Stimulated activated CD4-positive, alpha-beta T cell treated with anti-CD3 and anti-CD28 coated beads, Interleukin-4, amount 100 ng/mL, for 4 hours (primary cell): ENCODE results near the gene LRP1B.
"Not testable (repeated sequence)": the region's sequence is repeated elsewhere in the genome, so short reads cannot be mapped to it uniquely, and the experiment has no call there.

Source experiments
- DNase-seq, 2 experiments: peaks; one replicate each; pipeline ENCODE4 v3.0.0-alpha.2; 2020

The LRP1B gene

DNA sequence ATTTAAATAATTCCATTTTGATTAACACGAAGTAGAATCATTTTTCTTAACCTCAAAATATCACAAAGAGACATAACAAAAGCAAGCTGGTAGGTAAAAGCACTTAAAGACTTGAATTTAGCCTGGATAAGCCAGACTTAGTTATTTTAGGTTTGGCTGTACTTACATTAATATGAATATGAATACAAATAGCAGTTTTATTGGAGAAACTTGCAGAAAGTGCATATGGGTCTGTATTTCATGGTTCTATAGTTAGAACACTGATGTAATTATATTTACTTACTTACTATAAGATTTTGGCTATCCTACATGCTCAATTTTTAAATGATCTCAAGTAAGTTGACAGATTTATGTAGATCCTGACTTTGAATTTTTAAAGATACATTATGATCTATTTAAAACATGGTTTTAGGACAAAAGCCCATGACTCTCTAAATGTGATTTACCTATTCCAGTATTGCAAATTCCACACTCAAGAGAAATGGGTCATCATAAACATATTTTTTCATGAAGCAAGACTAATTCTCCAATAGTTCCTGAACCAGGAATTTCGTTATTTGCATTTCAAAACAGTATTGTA is 1775.2 kb downstream of the LRP1B start:
- no peak for DNase-seq

DNA sequence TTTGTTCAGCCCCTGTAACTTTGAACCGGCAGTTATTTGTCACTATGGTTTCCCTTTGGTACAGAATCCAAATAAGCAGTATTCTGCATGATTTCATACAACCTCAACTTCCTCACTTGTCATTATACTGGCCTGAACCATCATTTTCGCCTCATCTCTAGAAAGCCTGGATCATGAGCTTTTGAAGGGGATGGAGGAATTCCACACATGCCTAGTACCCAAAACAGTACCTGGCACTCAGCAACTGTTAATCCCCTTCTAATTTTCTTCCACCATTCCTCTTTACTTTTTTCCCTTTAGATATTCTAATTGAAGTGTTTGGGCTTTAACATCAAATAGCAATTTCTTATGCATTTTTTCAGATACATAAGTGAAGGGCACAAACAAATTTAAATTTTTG is 1776.3 kb downstream of the LRP1B start:
- no peak for DNase-seq

DNA sequence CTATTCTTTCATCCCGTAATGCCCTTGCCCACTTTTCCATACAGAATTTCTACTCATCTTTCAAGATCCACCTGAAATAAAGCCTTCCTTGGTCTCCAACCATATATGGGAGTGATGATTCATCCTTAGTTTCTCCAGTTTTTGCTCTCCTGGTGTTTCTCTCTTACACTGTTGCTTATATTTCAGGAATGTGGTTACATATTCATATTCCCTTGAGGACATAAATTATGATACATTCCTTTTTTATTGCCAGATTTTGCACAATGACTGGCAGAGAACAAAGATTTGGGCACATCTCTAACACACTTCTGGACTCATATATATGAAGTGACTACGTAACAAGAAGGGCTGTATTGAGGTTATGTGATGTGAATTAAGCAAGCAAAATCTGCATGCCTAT is 1777.3 kb downstream of the LRP1B start:
- no peak for DNase-seq

DNA sequence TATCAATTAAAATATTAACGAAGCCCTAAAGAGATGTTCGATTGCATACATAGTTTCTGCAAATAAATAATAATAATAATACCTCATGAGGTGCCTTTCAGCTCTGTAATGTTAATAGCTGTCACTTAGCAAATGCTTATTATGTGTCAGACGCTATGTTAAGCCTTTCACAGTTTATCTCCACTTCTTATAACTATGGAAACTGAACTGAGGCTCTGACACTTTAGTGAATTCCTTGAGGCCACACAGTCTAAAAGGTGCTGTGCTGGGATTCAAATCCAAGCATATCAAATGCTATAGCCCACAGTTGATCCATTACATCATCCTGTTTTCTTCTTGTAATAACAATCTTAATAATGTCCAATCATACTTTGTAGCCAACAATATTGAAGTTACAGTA is 1779.1 kb downstream of the LRP1B start:
- no peak for DNase-seq

GRCh38 chr2:140349695-140350094 is 1781.1 kb downstream of the LRP1B start:
- DNase-seq: no peak

DNA sequence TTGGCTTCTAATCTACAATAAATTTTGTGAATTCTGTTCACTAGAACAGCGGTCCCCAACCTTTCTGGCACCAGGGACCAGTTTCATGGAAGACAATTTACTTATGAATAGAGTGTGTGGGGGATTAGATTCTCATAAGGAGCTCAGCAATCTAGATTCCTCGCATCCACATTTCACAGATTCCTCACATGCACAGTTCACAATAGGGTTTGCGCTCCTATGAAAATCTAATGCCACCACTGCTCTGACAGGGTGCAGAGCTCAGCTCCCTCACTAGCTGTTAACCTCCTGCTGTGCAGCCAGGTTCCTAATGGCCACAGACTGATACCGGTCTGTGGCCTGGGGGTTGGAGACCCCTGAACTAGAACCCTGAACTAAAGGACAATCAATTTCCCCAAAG is 1782.0 kb downstream of the LRP1B start:
- no peak for DNase-seq

GRCh38 chr2:140344838-140345237 is 1786.0 kb downstream of the LRP1B start:
- no peak for DNase-seq

DNA sequence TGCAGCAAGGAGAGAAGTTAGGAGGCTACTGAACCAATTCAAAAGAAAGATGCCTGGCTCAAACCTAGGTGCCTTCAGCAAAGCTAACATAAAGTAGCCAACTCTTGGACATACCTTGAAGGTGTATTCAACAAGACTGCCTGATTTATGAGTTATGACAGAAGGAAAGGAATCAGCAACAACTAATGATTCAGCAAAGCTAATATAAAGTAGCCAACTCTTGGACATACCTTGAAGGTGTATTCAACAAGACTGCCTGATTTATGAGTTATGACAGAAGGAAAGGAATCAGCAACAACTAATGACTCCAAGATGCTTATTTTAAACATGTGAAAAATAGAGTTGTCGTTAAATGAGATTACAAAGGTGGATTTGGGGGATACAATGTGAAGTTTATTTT is 1786.5 kb downstream of the LRP1B start:
- DNase-seq: not testable (repeated sequence)

DNA sequence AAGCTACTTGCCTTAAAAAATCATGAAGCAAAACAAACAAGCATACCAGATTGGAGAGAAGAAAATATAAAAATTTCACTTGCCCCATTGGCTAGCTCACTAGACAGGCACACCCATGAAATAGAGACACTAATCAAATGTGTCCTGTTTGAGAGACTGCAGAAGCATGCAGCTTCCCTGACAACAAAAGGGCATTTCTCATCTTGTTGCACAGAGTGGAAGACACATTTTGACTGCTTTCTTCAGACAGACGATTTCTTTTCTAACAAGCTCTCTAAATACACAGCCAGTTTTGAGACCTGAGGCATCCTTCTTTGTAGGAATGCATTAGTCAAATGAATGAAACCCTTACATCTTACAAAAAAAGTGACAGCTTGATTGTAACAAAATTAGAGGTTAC is 1792.0 kb downstream of the LRP1B start:
- no peak for DNase-seq

DNA sequence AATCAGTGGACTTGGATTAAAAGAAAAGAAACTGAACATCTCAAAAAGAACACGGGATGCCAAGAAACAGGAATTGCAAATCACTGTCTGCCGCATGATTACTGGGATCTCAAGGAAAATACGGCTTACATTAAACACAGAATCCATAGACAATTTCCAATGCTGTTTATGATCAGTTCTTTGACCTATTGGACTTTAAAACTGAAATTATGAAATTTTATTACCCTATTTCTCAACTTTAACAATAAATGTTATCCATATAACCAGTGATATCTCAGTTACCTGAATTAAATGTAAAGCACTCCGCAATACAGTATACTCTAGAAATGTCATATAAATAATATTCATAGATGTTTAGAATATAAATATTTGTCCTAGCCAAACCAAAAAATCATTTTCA is 1793.8 kb downstream of the LRP1B start:
- DNase-seq: no peak

DNA sequence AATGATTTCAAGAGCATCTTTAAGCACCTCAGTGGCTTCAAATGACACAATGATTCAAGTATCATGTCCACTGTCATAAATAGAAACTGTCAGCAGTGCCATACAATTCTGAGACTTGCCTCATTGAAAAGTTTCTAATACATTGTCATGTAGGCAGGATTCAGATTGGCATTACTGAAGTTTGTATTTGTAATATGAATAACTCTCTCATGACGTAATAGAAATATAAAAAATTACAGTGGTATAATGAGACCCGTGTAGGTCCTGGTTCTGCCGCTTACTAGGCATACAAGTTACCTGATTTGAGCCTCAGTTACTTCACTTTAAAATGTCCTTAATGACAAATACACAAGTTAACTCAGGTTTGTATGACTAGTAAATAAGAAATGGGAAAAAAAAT is 1814.5 kb downstream of the LRP1B start:
- no peak for DNase-seq

DNA sequence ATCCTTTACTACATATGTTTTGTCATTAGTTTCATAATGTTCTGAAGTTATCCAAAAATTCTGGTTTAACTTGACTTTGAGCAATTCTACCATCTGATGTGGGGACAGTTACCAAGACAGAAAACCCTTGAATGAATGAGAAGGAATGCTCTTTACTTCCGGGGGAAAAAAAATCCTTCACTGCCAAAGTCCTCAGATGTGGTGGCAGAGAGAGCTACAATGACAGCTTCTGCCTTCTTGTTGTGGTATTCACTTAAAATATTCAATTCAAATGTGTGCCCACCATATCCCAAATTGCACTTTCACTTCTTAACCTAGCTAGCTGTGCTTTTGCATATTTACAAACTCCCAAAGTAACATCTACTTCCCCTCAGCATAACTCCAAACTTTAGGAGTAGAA is 1818.9 kb downstream of the LRP1B start:
- no peak for DNase-seq

GRCh38 chr2:140308706-140309105 is 1822.1 kb downstream of the LRP1B start:
- no peak for DNase-seq

- no peak for DNase-seq
These were observed 1823.3 kb downstream of the LRP1B start for GRCh38 chr2:140307532-140307931.

GRCh38 chr2:140295767-140296166 is 1835.0 kb downstream of the LRP1B start:
- DNase-seq: no peak

GRCh38 chr2:140288726-140289125 is 1842.1 kb downstream of the LRP1B start:
- no peak for DNase-seq

DNA sequence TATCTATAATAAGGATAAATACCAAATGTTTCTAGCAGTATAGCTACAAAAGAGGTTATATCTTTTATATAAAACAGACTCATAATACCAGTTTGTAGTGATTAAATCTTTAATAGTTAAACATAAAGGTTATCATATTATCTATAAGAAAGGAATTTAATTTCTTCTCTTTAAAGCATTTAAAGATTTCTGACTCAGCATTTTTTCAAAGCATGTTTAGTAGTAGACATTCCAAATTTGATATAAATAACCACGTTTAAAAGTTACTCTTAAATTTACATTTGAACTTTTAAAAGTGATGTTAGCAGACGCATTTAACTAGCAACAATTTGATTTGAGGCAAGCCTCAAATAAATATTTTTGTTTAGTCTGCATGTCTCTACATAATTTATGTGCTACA is 1842.6 kb downstream of the LRP1B start:
- no peak for DNase-seq

- DNase-seq: no peak
These were observed 1844.4 kb downstream of the LRP1B start for GRCh38 chr2:140286377-140286776.

GRCh38 chr2:140277344-140277743 is 1853.5 kb downstream of the LRP1B start:
- not testable (repeated sequence) for DNase-seq

DNA sequence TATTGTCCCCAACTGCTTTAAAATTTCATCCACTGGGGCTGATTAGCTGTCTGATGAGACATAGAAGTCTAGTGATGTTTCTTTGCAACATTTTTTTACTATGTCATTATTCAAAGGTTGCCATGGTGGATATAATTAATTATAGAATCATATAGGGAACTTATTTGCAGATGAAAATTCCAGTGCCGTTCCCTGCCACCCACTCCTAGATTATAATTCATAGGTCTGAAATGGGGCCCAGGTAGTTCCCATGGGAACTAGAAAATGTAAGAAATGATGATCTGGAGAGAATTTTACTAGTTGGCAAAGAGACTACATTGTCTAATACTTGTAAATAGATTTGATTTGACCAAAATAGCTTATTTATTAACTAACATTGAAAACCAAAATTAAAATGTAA is 1854.2 kb downstream of the LRP1B start:
- DNase-seq: no peak

DNA sequence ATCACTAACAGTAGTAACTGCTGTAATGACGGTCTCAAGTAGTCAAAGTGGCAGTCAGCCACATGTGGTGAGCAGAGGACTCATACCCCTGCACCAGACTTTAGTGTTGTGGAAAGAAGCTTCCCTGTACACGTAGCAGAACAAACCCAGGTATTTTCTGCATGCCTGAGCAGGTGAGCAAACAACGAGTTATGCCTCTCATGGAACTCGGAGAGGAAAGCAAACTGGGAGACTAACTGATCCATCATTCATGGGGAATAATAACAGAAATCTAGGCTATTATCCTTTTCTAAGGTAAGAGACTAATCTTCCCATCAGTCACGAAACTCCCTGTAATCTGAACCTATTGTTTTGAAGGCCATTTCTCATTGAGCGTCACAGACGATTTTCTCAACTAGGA is 1855.4 kb downstream of the LRP1B start:
- no peak for DNase-seq

GRCh38 chr2:140274891-140275290 is 1855.9 kb downstream of the LRP1B start:
- DNase-seq: no peak

GRCh38 chr2:140273958-140274357 is 1856.9 kb downstream of the LRP1B start:
- no peak for DNase-seq

- no peak for DNase-seq
These were observed 1857.4 kb downstream of the LRP1B start for GRCh38 chr2:140273408-140273807.

DNA sequence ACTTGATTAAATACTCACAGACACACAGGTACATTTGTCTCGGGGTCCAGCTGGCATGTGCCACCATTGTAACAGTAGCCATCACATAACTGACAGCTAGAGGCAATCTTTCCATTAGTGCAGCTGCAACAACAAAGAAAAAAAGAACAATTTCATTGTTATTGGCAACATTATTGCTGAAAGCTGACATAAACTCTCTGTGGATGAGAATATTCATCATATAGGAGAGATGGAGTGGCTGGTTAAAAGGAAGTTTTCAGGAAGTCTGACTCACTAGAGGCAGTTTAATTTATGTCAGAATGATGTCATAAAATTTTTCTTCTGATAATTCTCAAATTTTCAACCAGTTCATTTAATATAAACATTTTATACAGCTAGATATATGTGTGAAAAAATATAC is 1860.6 kb downstream of the LRP1B start:
- DNase-seq: no peak

GRCh38 chr2:140269000-140269399 is 1861.8 kb downstream of the LRP1B start:
- DNase-seq: no peak
